H9 (cell line): ENCODE data around the gene ACMSD. TPM values are rescaled to one million over a fixed set of nuclear protein-coding genes. Genes with fewer than 3 reads are reported as not detected.

Experiments
- DNase-seq: peaks from one replicate; pipeline ENCODE4 v3.0.0-alpha.2; 2017
- H2AFZ ChIP-seq: one replicate; pipeline ENCODE4 v1.6.1; 2013; ENCODE audit warnings: mild to moderate bottlenecking, low read length, control low read depth, moderate library complexity
- H2AK5ac ChIP-seq: 2 replicates; pipeline ENCODE4 v1.6.1; 2013; ENCODE audit warnings: low read length, control low read depth, mixed read lengths; ENCODE audit not compliant: insufficient read length
- H2BK120ac ChIP-seq: one replicate; pipeline ENCODE4 v1.6.1; 2013; ENCODE audit warnings: low read depth, mild to moderate bottlenecking, low read length, control low read depth, inconsistent platforms; ENCODE audit not compliant: poor library complexity, severe bottlenecking
- H2BK12ac ChIP-seq: 2 replicates; pipeline ENCODE4 v1.6.1; 2013; ENCODE audit warnings: low read length, control low read depth, mixed read lengths, low read depth; ENCODE audit not compliant: insufficient read length
- H2BK15ac ChIP-seq: 2 replicates; pipeline ENCODE4 v1.6.1; 2013; ENCODE audit warnings: low read depth, low read length, control low read depth
- H2BK20ac ChIP-seq: one replicate; pipeline ENCODE4 v1.6.1; 2013; ENCODE audit warnings: low read depth, mild to moderate bottlenecking, low read length, control low read depth, inconsistent platforms; ENCODE audit not compliant: poor library complexity, severe bottlenecking
- H2BK5ac ChIP-seq: 2 replicates; pipeline ENCODE4 v1.6.1; 2013; ENCODE audit warnings: low read length, control low read depth, mixed read lengths; ENCODE audit not compliant: insufficient read length
- H3K14ac ChIP-seq: 2 replicates; pipeline ENCODE4 v1.6.1; 2013; ENCODE audit warnings: low read length, control low read depth; ENCODE audit not compliant: insufficient read depth
- H3K18ac ChIP-seq: 2 replicates; pipeline ENCODE4 v1.6.1; 2013; ENCODE audit warnings: low read depth, mild to moderate bottlenecking, mixed read lengths, low read length, control low read depth; ENCODE audit not compliant: insufficient read length
- H3K23ac ChIP-seq: 2 replicates; pipeline ENCODE4 v1.6.1; 2013; ENCODE audit warnings: low read length, control low read depth, mixed read lengths, low read depth; ENCODE audit not compliant: insufficient read length
- H3K23me2 ChIP-seq: 2 replicates; pipeline ENCODE4 v1.6.1; 2013; ENCODE audit warnings: low read depth, mild to moderate bottlenecking, mixed read lengths, low read length, control low read depth; ENCODE audit not compliant: insufficient read length, poor library complexity, severe bottlenecking
- H3K27ac ChIP-seq: 2 replicates; pipeline ENCODE4 v1.5.1; 2013; ENCODE audit warnings: low read length, control low read depth, mixed read lengths, low read depth; ENCODE audit not compliant: insufficient read length
- H3K27me3 ChIP-seq: 2 replicates; pipeline ENCODE4 v1.6.1; 2013; ENCODE audit warnings: low read length, control low read depth, inconsistent platforms; ENCODE audit not compliant: insufficient read depth
- H3K4ac ChIP-seq: 2 replicates; pipeline ENCODE4 v1.6.1; 2013; ENCODE audit warnings: low read depth, mild to moderate bottlenecking, control low read depth, inconsistent platforms, low read length, moderate library complexity
- H3K4me1 ChIP-seq: 2 replicates; pipeline ENCODE4 v1.6.1; 2013; ENCODE audit warnings: low read length, control low read depth, inconsistent platforms; ENCODE audit not compliant: insufficient read depth
- H3K4me2 ChIP-seq: 2 replicates; pipeline ENCODE4 v1.6.1; 2013; ENCODE audit warnings: low read length, control low read depth, mixed read lengths; ENCODE audit not compliant: insufficient read length, insufficient read depth
- H3K56ac ChIP-seq: 2 replicates; pipeline ENCODE4 v1.6.1; 2013; ENCODE audit warnings: low read depth, mild to moderate bottlenecking, mixed read lengths, low read length, control low read depth; ENCODE audit not compliant: insufficient read length
- H3K79me1 ChIP-seq: 2 replicates; pipeline ENCODE4 v1.6.1; 2013; ENCODE audit warnings: low read depth, mild to moderate bottlenecking, moderate library complexity, low read length, control low read depth, inconsistent platforms; ENCODE audit not compliant: insufficient read depth, poor library complexity, severe bottlenecking
- H3K79me2 ChIP-seq: 2 replicates; pipeline ENCODE4 v1.6.1; 2013; ENCODE audit warnings: low read length, control low read depth, inconsistent platforms; ENCODE audit not compliant: insufficient read depth
- H3K9ac ChIP-seq: 2 replicates; pipeline ENCODE4 v1.6.1; 2013; ENCODE audit warnings: low read length, control low read depth, mixed read lengths; ENCODE audit not compliant: insufficient read length; ENCODE audit errors: extremely low read depth
- H3K9me3 ChIP-seq: one replicate; pipeline ENCODE4 v1.6.1; 2013; ENCODE audit warnings: low read depth, low read length, inconsistent platforms; ENCODE audit not compliant: control insufficient read depth
- H3T11ph ChIP-seq: one replicate; pipeline ENCODE4 v1.6.1; 2013; ENCODE audit warnings: mild to moderate bottlenecking, low read length, control low read depth, inconsistent platforms
- H4K20me1 ChIP-seq: one replicate; pipeline ENCODE4 v1.6.1; 2013; ENCODE audit not compliant: control insufficient read depth, insufficient read length, insufficient read depth
- H4K5ac ChIP-seq: 2 replicates; pipeline ENCODE4 v1.6.1; 2013; ENCODE audit warnings: low read depth, mild to moderate bottlenecking, mixed read lengths, low read length, control low read depth; ENCODE audit not compliant: insufficient read length
- H4K8ac ChIP-seq: replicated peaks from 2 replicates; pipeline ENCODE4 v1.6.1; 2013; ENCODE audit warnings: low read length, control low read depth, mixed read lengths, low read depth; ENCODE audit not compliant: insufficient read length
- H4K91ac ChIP-seq: 2 replicates; pipeline ENCODE4 v1.6.1; 2013; ENCODE audit warnings: low read depth, mild to moderate bottlenecking, moderate library complexity, mixed read lengths, low read length, control low read depth; ENCODE audit not compliant: insufficient read length
- H3K27ac Mint-ChIP-seq, 3 experiments: 2 replicates in 2 of 3; 3 replicates in 1 of 3; pipeline ENCODE4 v1.8.0; 2020 to 2021; ENCODE audit warnings: mixed read lengths in 3 of 3, mild to moderate bottlenecking in 1 of 3, moderate library complexity in 1 of 3
- H3K27me3 Mint-ChIP-seq: 2 replicates; pipeline ENCODE4 v1.8.0; 2021; ENCODE audit warnings: low read depth, mild to moderate bottlenecking, moderate library complexity, mixed read lengths
- H3K36me3 Mint-ChIP-seq, 3 experiments: 2 replicates in 2 of 3; 3 replicates in 1 of 3; pipeline ENCODE4 v1.8.0; 2020 to 2021; ENCODE audit warnings: low read depth in 3 of 3, mixed read lengths in 3 of 3; ENCODE audit not compliant: insufficient read depth in 1 of 3
- H3K4me1 Mint-ChIP-seq, 2 experiments: 2 replicates each; pipeline ENCODE4 v1.8.0; 2020; ENCODE audit warnings: mixed read lengths in 2 of 2
- H3K4me3 Mint-ChIP-seq, 2 experiments: 2 replicates in 1 of 2; 3 replicates in 1 of 2; pipeline ENCODE4 v1.8.0; 2020 to 2021; ENCODE audit warnings: mild to moderate bottlenecking in 2 of 2, mixed read lengths in 2 of 2, moderate library complexity in 1 of 2
- H3K9me3 Mint-ChIP-seq, 2 experiments: 2 replicates in 1 of 2; 3 replicates in 1 of 2; pipeline ENCODE4 v1.8.0; 2020; ENCODE audit warnings: mild to moderate bottlenecking in 2 of 2, mixed read lengths in 2 of 2, moderate library complexity in 1 of 2
- WGBS: extraction: QIAGEN DNeasy Blood & Tissue Kit; methylation state at CpG from one replicate; pipeline ENCODE4 v1.1.7; 2013; ENCODE audit warnings: missing lambda C conversion rate, low lambda C conversion rate, mixed read lengths; ENCODE audit not compliant: insufficient read length; ENCODE audit errors: extremely low coverage; 5-methylcytosine and 5-hydroxymethylcytosine counted together
- total RNA-seq: library from RNA; stranded (reverse); gene quantifications from 2 replicates; pipeline ENCODE4 v1.2.1, GENCODE V29; 2021
- TF ChIP-seq, protein P1 (sequence below): fragments of 200-600 bp; sonication (generic); conservative IDR thresholded peaks from 3 replicates; pipeline ENCODE4 v1.8.0; 2021; ENCODE audit warnings: antibody characterized with exemption, mild to moderate bottlenecking

The ACMSD gene
- total RNA-seq, 1 experiment from 2014 or later, result not detected

DNA sequence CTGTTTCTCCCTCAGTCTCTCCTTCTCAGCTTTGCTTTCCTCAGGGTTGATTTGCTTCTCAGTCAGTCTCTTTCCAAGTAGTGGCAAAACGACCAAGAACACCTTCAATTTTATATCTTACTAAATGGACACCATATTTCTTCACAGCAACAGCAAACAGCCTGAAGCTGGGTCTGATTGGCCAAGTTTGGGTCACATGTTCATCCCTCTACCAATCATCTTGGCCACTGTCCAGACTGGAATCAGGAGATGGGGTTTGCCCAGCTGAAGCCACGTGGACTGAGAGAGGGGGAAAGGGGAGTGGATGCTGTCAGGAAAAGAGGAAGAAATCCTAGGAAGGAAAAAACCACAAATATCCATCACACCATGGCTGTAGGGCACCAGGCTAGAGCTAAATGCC is 42.0 kb upstream of the ACMSD start:
- Histone ChIP-seq H3K27ac (no peak overlapping the region), H3K14ac (no peak overlapping the region), H4K20me1 (no peaks in the 10 kb centered on the region), H2BK20ac (no peak overlapping the region), H4K5ac (no peak overlapping the region), H3K4me1 (no peaks in the 10 kb centered on the region), H3K79me2 (no peaks in the 10 kb centered on the region), H3K4me2 (no peak overlapping the region), H3T11ph (no peak overlapping the region), H3K79me1 (no peaks in the 10 kb centered on the region), H3K56ac (no peak overlapping the region), H2BK120ac (no peak overlapping the region), H2AK5ac (no peak overlapping the region), H2BK5ac (no peak overlapping the region), H3K9me3 (no peaks in the 10 kb centered on the region), H3K18ac (no peak overlapping the region), H3K9ac (no peak overlapping the region), H3K23me2 (no peaks in the 10 kb centered on the region), H2BK12ac (no peak overlapping the region), H2AFZ (no peak overlapping the region), H2BK15ac (no peak overlapping the region), H4K91ac (no peak overlapping the region), H3K4ac (no peak overlapping the region), H3K27me3 (no peaks in the 10 kb centered on the region), H4K8ac (no peak overlapping the region), H3K23ac (no peak overlapping the region)
- no CpG with 5 or more reads among the region's 2 CpGs for WGBS
- Mint-ChIP-seq H3K4me1 (no peaks in the 10 kb centered on the region), H3K27me3 (no peaks in the 10 kb centered on the region; the same call in 1 of the 2 replicates), H3K36me3 (peaks cover 0 to 1% (median 0%) of the 10 kb centered on the region in 3 experiments; a peak in 1 of 7 replicates), H3K9me3 (no peaks in the 10 kb centered on the region; a peak in 1 of 5 replicates), H3K27ac (no peak overlapping the region; a peak in 1 of 7 replicates), H3K4me3 (no peak overlapping the region)
- DNase-seq, result no peak
- TF ChIP-seq, protein P1, sequence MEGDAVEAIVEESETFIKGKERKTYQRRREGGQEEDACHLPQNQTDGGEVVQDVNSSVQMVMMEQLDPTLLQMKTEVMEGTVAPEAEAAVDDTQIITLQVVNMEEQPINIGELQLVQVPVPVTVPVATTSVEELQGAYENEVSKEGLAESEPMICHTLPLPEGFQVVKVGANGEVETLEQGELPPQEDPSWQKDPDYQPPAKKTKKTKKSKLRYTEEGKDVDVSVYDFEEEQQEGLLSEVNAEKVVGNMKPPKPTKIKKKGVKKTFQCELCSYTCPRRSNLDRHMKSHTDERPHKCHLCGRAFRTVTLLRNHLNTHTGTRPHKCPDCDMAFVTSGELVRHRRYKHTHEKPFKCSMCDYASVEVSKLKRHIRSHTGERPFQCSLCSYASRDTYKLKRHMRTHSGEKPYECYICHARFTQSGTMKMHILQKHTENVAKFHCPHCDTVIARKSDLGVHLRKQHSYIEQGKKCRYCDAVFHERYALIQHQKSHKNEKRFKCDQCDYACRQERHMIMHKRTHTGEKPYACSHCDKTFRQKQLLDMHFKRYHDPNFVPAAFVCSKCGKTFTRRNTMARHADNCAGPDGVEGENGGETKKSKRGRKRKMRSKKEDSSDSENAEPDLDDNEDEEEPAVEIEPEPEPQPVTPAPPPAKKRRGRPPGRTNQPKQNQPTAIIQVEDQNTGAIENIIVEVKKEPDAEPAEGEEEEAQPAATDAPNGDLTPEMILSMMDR, result no peak
